ENCODE data around the gene RASAL1. TPM values are rescaled to one million over a fixed set of nuclear protein-coding genes. Genes with fewer than 3 reads are reported as not detected.

The RASAL1 gene, protein sequence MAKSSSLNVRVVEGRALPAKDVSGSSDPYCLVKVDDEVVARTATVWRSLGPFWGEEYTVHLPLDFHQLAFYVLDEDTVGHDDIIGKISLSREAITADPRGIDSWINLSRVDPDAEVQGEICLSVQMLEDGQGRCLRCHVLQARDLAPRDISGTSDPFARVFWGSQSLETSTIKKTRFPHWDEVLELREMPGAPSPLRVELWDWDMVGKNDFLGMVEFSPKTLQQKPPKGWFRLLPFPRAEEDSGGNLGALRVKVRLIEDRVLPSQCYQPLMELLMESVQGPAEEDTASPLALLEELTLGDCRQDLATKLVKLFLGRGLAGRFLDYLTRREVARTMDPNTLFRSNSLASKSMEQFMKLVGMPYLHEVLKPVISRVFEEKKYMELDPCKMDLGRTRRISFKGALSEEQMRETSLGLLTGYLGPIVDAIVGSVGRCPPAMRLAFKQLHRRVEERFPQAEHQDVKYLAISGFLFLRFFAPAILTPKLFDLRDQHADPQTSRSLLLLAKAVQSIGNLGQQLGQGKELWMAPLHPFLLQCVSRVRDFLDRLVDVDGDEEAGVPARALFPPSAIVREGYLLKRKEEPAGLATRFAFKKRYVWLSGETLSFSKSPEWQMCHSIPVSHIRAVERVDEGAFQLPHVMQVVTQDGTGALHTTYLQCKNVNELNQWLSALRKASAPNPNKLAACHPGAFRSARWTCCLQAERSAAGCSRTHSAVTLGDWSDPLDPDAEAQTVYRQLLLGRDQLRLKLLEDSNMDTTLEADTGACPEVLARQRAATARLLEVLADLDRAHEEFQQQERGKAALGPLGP
- polyA plus RNA-seq (ENCODE audit: insufficient read length in 3 of 3): 1 to 10 TPM; 6.1 to 8.3 (median 7.6) TPM

DNA sequence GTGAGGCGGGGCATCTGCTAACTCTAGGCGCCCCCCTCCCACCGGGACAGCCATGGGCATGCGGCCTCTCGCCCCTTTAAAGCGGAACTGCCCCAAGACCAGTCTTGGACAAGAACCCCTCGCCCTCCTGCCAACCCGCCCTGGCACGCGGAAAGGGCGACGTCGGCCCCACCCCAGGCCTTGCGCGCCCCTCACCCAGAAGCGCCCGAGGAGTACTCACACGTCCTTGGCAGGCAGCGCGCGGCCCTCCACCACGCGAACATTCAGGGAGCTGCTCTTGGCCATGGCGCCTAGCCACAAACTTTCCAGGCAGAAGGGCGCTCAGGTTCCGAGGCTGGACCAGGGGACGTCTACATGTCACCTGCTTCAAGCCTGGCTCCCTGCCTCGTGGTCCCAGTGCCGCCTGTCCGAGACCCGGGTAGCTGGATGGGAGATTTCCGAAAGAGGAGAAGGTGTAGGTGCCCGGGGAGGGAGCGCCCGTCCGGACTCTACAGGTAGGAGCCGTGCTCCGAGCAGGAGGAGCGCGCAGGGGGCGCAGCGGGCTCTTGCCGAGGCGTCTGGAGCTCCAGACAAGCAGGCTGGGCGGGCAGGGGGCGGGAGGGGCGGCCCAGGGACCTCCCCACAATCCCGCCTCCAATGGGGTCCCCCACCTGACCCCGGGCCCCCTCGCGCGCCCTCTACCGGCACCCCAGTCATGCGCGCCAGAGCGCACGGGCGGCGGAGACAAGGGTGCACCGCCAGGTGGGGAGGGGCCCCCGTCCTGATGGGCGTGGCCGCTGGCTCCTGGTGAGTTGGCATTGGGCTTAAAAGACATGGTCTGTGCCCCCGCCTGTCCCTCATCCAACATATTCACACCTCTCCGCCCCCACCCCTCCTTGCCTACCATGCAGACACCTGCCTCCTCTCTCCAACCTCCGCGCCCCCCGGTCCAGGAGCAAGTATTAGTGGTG, at the start of gene RASAL1:
TSS of gene RASAL1 (minus strand) at position 584 of the 950 bp plus-strand sequence. CDS start at position 285, 299 bp downstream.
- DNase-seq (ENCODE audit: low read depth in 3 of 3, low spot score in 2 of 3): no peak

DNA sequence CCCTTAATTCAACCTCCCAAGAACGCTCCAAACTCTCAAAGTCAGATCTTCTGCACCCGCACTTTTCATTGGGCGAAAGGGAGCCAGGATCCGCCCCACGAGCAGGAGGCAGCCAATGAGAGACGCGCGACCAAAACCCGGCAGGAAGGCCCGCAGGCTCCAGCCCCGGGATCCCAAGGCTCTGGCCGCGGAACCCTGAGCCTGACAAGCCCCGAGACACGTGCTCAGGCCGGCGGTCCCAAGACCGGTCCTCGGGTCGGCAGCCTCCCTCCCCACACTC, 49.3 kb upstream of the RASAL1 start:
- peak; percentile 79 to 83 (median 80) for DNase-seq (ENCODE audit: low read depth in 3 of 3, low spot score in 2 of 3)

DNA sequence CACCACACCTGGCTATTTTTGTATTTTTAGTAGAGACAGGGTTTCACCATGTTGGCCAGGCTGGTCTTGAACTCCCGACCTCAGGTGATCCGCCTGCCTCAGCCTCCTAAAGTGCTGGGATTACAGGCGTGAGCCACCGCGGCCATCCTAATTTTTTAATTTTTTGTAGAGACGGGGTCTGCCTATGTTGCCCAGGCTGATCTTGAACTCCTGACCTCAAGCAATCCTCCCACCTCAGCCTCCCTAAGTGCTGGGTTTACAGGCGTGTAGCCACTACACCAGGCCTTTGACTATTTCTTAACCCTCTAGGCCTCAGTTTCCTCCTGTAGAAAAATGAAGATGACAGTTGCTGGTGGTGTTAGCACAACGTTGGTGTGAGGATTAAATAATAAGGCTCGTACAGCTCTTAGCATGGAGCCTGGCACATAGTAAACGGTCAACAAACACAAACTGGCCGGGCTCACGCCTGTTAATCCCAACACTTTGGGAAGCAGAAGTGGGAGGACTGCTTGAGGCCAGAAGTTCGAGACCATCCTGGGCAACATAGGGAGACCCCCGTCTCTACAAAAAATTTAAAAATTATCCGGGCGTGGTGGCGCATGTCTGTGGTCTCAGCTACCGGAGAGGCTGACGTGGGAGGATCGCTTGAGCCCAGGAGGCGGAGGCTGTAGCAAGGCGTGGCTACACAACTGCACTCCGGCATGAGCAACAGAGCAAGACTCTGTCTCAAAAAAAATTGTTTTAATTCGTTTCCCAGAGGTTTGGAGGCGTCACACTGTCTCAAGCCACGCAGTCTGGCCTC, 48.7 kb upstream of the RASAL1 start:
- DNase-seq (ENCODE audit: low read depth in 3 of 3, low spot score in 2 of 3): peak in 1 of 3 donors; percentile 52

DNA sequence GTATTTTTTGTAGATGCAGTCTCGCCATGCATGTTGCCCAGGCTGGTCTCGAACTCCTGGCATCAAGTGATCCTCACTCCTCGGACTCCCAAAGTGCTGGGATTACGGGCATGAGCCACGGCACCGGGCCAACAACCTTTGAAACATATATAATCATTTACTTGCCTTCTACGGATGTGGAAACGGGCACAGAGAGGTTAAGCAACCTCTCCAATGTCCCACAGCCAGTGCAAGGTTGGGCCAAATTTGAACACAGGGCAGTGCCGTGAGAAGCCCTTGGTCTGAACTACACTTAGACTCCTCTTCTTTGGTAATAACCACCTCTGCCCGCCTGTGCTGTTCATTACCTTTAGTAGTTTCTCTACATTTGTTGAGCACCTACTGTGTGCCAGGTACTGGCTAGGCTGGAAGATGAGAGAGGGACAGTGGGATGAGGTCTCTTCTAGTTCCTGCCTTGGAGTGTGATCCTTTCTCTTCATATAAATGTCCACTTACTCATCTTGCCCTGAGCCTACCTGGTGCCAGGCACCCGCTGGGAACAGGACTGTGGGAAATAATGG, 47.5 kb upstream of the RASAL1 start:
- DNase-seq (ENCODE audit: low read depth in 3 of 3, low spot score in 2 of 3): no peak

DNA sequence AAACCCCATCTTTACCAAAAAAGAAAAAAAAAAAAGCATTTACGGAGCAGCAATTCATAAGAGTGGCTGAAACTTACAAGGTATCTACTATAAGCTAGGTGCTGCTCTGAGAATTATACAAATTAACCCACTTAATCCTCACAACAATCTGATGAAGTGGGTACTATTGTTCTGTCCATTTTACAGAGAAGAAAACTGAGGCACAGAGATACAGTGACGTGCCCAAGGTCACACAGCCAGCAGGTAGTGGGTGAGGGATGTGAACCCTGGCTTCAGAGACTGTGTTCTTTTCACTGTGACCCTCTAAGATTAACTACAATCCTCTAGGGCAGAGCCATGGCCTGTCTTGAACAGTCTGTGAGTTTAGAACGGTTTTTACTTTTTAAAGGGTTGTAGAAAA, 46.4 kb upstream of the RASAL1 start:
- no peak for DNase-seq (ENCODE audit: low read depth in 3 of 3, low spot score in 2 of 3)

DNA sequence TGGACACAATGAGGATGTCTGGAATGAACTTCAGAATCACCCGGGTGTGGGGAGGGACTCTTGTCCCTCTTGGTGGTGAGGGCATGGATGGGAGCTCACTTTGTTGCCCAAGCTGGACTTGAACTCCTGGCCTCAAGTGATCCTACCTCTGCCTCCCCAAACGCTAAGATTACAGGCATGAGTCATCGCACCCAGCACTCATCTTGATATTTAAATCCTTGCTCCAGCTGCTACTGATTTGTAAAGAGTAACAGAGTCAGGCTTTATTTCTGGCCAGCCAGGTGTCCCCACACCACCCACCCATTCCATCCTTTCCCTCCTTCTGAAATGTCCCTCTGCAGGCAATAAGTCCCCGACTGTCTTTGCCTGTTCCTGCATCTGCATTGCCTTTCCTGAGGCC, 44.8 kb upstream of the RASAL1 start:
- DNase-seq (ENCODE audit: low read depth in 3 of 3, low spot score in 2 of 3): no peak

DNA sequence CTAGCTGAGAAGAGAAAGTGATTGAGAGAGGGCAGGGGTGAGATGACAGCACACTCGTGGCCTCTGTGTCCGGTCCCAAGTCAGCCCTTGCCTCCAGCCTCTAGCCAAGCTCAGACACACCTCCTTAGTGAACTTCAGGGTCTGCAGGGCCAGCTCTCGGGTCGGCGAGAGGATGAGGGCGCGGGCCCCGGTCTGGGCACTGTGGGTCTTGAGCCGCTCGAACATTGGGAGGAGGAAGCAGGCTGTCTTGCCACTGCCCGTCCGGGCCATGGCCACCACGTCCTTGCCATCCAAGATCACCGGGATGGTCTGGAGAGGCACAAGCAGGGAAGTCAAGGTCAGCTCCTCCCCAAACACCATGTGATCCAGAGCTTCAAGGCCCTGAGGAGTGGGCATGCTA, 43.5 kb upstream of the RASAL1 start:
- DNase-seq (ENCODE audit: low read depth in 3 of 3, low spot score in 2 of 3): no peak

DNA sequence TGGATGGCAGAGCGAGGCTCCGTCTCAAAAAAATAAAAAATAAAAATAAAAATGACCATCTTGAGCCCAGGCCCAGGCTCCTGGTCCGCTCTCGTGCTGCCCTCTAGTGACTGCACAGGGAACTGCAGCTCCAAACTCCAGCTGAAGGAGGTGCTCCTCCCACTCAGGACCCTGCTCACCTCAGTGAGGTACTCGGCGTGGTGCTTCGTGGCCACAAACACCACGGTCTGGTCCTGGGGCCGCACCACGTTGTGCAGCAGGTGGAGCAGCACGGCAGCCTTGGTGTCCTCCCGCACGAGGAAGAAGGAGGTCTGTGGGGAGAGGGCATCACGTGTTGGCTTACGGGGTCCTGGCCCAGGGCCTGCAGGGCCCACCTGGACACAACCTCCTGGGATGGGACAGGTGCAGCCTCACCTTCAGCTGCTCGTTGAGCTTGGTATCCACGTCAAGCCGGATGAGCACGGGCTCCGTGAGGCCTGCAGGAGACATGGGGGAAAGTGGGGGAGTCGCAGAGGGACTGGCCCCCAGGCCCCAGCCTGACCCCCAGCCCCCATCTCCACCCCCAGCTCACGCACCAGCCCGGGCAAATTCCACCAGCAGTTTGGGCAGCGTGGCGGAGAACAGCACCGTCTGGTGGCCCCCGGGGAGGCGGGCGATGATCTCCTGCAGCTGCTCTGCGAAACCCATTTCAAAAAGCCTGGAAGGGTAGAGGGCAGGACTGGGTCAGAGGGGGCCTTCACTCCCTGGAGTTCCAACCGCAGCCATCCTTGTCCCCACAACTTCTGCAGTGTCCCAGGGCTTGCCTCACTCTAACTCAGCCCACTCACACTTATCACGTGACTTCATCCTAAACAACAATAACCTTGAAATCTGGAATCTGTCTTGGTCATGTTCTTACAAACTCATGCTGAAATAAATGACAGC, 39.2 kb upstream of the RASAL1 start:
- DNase-seq (ENCODE audit: low read depth in 3 of 3, low spot score in 2 of 3): no peak

DNA sequence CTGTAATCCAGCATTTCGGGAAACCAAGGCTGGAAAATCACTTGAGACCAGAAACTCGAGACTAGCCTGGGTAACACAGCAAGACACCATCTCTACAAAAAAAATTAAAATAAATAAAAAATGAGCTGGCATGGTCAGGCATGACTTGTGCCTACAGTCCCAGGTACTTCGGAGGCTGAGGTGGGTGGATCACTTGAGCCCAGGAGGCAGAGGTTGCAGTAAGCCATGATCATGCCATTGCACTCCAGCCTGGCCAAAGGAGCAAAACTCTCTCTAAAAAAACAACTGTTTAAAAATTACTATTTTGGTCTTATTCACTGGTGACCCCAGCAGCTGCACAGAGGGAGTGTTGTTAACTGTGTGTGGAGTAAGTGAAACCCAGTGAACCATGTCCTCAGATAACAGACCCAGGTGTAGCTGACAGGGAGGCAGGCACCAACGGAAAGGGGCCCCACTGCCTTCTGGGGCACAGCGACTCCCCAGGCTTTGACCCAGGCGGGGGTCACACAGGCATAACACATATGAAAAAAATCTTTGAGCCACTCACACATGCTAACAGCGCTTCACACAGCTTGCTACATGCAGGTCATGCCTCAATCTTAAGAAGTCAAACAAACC, 37.6 kb upstream of the RASAL1 start:
- DNase-seq (ENCODE audit: low read depth in 3 of 3, low spot score in 2 of 3): no peak

DNA sequence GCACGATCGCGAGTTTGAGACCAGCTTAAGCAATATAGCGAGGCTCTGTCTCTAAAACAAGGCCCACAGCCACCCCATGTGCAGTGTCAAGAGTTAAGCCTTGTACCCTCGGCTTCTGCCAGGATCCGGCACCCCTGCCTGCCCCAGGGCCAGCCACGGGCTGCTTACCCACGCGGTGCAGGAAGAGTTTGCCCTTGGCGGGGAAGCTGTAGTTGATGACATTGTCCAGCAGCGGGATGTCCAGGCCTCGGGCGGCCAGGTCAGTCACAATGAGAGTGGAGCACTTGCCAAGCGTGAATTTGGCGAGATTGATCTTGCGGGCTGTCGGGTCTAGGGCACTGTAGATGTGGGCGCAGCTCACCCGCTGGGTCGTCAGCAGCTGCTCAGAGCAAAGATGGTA, 36.6 kb upstream of the RASAL1 start:
- DNase-seq (ENCODE audit: low read depth in 3 of 3, low spot score in 2 of 3): no peak

DNA sequence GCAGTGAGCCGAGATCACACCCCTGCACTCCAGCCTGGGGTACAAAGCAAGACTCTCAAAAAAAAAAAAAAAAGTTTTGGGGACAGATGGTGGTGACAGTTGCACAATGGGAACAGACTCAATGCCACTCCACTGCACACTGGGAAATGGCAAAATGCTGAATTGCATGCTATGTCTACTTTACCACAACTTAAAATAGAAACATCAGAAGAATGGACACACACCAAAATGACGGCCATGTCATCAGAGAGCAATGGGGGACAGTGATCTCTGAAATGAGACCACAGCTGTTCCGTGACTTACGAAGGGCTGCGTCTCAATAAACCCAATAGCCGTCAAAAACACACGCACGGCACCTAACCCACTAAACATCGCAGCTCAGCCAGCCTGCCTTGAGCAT, 36.0 kb upstream of the RASAL1 start:
- no peak for DNase-seq (ENCODE audit: low read depth in 3 of 3, low spot score in 2 of 3)

DNA sequence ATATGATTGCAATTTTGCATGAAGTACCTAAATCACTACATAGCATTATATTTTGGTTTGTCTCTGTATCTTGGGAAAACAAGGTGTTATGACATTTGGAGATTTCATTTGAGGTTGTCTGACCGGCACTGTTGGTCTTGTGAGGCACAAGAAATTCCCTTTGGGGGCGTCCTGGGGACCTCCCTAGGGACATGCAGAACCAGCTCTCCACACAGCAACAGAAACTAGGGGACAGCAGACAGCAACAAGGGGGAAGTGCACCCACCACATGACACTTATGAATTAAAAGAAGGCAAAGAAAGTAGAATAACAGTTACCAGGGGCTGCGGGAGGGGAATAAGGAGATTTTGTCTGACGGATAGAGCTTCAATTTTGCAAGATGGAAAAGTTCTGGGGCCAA, 35.4 kb upstream of the RASAL1 start:
- no peak for DNase-seq (ENCODE audit: low read depth in 3 of 3, low spot score in 2 of 3)

DNA sequence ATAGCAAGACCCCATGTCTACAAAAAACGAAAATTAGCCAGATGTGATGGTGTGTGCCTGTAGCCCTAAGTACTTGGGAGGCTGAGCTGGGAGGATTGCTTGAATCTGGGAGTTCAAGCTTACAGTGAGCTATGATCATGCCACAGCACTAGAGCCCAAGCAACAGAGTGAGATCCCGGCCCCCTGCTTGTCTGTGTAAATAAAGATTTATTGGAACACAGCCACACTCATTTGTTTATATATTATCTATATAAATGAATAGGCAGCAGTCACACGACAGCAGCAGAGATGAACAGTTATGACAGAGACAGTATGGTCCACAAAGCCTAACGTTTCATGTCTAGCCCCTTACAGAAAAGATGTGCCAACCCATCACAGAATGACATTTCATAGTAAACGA, 34.9 kb upstream of the RASAL1 start:
- no peak for DNase-seq (ENCODE audit: low read depth in 3 of 3, low spot score in 2 of 3)

DNA sequence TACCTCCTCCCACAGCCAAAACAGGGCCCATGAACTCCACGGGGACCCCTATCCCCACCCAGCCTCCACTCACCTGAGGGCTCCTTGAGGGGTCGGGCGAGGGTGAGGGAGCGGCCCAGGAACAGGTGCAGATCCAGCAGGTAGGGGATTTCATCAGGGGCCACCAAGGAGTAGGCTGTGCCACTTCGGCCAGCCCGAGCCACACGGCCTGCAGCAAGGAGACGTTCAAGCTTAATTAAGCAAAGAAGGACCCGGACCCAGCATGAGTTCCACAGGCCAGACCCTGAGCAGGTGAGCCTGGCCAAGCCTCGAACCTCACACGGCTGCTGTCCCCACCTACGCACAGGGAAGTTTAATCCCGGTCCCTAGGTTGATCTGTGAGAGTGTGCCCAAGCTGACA, 34.1 kb upstream of the RASAL1 start:
- DNase-seq (ENCODE audit: low read depth in 3 of 3, low spot score in 2 of 3): no peak

DNA sequence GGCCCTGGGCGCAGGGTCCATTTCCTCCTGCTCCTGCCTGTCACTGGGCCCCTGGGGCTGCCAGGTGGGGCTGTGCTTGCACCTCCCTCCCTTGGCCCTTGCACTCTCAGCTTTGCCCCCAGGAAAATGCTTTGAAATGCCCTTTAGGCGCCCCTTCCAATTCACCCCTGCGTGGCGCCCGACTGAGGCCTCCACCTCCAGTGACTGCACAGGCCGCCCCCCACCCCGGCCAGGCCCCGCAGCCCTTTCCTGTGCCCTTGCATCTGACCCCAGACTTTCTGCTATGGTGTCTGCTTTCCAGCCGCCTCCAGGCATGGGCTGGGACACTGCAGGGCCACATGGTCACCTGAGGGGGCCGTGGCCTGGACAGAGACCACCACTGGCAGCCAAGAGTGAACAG, 32.3 kb upstream of the RASAL1 start:
- DNase-seq (ENCODE audit: low read depth in 3 of 3, low spot score in 2 of 3): no peak

DNA sequence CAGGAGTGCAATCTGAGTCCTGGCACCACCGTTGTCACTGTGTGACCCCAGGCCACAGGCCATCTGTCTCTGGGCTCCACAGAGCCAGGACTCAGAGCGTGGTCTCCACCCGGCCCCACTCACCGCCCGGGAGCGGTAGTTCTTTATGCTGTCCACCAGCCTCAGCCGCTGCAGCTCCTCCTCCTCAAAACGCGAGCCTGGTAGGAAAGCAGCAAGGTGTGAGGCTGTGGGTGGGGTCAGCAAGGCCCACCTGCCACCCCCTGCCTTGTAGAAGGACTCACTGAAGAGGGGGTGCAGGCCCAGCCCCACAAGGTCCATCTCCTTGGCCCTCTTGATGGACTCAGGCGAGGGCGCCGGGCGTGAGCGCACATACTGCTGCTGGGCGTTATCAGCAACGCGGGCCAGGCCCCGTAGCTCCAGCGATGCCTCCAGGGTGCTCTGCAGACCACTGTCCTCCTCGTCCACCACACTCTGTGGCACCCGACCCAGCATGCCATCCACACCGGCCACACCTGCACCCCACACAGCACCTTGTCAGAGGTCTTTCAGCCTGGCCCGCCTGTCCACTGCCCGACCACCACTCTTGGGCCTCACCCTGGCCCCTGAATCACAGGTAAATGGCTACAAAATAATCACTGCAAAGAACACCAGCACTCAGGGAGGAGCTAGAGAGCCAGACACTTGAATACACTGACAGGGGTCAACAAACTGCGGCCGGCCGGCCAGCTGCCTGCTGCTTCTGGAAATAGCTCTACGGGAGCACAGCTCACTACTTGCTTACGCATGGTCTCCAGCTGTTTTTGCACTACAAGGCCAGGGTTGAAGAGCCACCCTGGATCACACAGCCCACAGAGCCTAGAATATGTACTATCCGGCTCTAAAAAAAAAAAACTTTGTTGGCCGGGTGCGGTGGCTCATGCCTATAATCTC, 30.2 kb upstream of the RASAL1 start:
- no peak for DNase-seq (ENCODE audit: low read depth in 3 of 3, low spot score in 2 of 3)

DNA sequence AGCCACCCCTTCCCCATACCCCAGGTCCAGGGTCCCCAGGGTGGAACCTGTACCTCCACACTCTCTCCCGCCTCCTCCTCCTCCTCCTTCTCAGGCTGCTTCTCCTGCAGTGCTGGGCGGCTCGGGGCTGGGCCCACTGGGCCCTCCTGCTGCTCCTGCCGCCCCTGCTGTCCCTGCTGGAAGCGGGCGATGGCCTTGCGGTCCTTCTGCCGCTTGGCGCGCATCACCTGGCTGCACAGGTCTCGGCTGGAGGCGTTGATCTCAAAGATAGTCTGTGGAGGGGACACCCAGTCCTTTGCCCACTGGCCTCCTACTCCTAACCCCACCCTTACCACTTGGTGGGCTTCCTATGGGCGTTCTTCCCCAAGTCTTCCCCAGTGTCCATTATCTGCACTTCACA, 28.5 kb upstream of the RASAL1 start:
- DNase-seq (ENCODE audit: low read depth in 3 of 3, low spot score in 2 of 3): no peak

Data from right renal cortex interstitium (tissue), 3 donors.